HG02852 (cell line): ENCODE data around the gene PLEKHA6.

Source experiments
- ATAC-seq: cut with Tn5 transposase; IDR thresholded peaks from one replicate; pipeline ENCODE4 v1.9.1; 2021; ENCODE audit warnings: mild to moderate bottlenecking, moderate library complexity; ENCODE audit not compliant: unreplicated experiment

PLEKHA6 gene

DNA sequence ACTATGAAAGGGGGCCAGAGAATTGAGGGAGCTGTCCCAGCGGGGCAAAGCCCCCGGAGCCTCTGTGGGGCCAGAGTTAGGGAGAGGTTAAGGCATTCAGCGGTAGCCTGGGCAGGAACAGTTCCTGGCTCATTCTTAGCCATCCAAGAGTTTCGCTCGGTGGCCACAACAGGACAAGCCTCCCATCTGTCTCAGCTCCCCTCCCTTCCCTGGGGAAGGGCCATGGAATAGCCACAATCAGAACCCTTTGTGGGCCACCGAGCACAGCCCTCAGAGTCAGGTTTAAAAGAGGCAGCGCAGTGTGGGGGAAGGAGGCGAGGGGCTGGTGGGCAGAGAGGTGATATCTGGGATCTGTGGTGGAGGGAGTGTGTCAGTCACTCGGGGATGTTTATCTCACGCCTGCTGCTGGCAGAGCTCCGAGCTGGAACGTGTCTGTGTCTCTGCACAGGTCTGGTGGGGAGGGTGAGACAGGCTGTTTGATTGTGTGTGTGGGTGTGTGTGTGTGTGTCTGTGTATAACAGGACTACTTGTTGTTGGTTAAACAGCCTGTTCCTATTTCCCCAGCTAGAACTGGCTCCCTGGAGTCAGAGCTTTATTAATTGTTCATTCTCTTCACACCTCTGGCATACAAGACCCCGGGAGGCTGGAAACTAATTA, 96.3 kb downstream of the PLEKHA6 start:
- no peak for ATAC-seq

DNA sequence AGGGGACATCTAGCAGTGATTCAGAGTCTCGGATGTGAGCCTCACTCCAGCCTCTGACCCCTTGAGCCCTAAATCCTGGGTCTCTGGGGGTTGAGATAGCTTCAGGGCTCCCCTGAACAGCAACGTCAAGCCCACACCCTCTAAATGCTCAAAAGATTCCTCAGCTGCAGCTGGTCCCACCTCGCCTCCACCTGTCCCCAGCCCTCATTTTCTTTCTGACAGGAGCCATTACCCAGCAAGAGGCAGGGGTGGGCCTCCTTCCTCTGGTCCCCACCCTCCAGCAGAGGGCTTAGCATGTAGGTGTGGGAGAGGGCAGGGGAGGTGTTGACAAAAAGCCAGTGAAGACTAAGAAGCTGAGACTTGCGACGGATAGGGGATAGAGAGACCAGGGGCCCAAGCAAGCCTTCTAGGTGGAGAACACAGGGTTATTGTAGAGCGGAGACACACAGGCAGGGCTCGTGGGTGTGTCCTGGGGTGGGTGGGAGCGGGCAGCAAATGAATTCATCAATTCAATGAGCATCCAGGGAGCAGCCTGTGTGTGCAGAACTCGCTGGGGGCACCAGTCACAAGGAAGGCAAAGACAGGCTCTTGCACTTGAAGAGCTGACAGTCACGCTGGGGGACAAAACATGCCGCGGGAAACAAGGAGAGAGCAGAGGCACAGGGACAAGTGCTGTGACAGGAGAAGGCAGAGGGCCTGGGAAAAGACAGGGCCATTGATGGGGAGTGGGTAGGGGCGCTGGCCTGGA, 97.0 kb downstream of the PLEKHA6 start:
- ATAC-seq = no peak

DNA sequence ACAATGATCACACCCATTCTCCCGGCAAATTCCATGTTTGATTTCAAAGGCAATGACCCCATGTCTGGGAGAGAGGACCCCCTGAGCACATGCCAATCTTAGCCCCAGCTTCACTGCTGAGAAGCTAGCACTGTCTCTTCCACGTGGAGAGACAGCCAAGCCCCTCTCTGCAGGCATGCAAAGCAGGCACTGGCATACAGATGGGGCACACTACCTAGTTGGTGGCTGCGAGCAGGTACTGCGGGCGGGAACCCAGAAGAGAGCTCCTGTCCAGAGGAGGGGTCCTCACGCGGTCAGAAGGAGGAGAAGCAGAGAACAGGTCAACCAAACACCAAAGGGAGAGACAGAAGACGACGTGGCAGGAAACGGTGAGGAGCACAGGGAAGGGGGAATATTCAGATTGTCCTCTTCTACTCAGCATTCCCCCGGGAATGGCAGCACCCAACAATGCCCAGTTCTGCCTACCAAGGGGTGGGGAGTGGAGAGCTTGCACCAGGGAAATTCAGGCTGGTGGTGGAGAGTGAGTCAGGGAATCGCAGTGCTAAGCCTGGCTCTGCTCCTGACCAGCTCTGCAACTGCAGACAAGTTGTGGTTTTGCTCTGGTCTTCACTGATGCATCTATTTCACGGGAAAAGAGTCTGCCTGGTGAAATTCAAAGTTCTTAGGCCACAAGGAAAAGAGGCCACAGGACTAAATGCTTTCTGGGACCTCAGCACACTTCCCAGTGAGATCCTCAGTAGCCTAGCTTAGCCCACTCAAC, 97.8 kb downstream of the PLEKHA6 start:
- no peak for ATAC-seq

DNA sequence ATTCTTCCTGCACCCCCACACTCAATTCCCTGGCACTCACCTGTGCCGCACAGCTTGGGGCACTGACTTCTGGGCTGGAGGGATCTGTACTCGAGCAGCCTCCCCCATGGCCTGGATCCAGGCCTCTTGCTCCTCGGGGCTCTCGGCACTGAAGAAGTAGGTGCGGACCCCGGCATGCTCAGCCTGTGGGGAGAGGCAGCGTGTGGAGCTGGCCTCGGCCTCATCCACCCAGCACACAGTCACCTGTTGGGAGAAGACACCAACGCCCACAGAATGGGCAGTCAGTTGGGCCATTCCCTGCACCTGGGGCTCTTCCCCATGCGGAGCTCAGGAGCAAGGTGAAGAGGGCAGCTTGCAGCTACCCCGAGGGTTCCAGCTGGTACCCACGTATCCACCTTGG, 98.5 kb downstream of the PLEKHA6 start:
- ATAC-seq = no peak

DNA sequence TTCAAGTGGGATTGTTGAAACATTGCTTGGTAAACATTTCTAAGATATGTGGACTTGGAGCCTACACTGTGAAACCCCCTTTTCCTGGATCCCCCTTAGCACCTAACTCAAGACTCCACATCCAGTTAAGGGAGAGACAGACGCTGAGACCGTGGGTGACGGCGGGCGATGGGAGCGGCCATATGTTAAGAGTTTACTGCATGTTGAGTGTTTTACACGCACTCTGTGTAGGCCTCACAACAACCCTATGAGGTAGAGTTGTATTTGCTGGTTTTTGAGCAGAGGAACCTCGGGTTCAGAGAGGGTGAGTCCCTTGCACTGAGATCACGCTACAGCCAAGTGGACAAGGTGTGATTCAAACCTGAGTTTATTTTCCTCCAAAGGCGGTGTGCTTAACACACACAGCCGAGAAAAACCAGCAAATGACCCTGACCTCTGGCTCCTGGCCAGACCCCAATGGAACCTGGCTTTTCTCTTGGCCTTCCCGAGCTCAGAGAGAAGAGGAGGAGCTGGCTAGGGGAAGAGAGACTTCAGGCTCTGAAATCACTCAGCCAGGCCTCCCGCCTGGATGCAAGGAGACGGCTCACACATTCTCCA, 99.0 kb downstream of the PLEKHA6 start:
- no peak for ATAC-seq

DNA sequence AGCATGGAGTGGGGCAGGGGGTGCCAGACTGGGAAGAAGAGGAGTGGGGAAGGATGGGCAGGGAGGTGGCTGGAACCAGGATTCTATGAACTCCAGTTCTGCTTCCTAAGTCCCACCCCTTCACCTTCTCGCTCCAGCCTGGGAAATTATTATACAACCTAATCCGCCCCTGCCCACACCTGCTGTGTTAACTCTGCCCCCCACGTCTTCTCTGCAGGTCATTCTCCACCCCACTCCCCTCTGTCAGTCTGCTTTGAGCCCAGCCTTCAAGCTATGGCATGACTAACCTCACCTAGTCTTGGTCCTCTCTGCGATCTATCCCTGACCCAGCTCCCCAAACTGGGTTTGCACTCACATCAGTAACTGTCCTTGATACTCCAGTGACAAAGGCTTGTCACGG, 99.9 kb downstream of the PLEKHA6 start:
- no peak for ATAC-seq

DNA sequence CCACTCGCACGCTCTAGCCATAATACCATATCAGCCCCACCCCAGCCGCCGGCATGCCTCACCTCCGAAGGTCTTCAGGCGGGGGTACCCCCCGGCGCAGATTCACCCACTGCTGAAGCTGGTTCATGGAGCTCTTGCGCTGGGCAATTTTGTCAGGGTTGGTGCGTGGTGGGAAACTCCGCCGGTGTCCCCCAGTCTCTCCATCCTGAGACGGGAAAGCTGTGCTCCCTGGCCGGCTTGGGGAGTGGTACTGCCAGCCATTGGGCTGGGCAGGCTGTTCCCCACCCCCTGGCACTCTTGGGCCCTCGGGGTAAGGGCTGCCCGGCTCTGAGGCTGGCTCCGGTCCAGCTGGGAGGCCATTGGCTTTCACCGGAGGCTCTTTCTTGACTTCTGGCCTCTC, 100.5 kb downstream of the PLEKHA6 start:
- no peak for ATAC-seq

DNA sequence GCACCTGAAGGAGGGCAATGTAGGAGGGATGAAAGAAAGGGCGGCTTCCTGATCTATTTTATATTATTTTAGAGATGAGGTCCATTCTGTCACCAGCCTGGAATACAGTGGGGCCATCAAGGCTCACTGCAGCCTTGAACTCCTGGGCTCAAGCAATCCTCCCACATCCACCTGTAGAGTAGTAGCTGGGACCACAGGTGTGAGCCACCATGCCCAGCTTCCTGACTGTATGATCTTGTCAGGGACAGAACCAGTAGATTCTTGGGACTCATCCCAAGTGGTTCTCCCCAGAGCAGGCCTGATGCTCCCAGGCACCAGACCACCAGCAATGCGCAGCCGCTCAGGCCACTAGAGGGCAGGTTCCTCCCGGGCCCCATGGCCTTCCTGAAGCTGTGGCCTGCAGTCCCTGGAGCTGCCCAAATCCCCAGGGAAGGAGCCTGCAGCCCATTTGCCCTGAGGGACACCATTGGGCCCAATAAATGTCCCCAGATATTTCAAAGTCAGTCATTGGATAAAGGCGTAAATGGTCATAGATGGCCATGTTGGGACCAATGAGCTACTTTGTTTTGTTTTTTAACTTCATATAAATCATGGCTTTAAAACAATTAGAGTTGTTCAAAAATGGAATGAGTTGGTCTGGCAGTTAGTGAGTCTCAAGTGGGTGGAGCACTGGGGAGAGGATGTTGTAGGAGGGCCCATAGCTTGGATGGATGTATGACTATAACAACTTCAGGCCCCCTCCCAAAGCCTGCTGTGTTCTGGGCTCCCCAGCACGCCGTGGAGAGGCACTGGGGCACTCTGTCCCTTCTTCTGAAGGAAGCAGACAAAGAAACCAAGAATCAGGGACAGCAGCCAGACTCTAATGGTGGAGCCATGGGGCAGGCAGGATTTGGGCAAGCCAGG, 101.3 kb downstream of the PLEKHA6 start:
- ATAC-seq = no peak

DNA sequence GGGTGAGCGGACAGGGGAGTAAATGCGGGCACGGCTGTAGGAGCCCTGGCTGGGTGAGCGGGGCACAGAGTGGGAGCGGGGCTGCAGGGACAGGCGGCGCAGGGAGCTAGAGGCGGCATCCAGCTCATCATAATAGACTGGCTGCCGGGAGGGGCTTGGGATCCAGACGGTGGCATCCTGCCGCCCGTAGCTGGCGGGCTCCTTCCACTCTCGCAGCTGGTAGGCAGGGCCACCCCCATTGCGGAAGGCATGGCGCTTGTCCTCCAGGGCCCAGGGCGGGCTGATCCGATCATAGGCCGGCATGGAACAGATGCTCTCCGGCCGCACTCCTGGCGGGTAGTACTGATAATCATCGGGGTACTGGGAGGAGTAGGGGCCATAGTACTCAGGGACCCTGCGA, 102.3 kb downstream of the PLEKHA6 start:
- no peak for ATAC-seq

DNA sequence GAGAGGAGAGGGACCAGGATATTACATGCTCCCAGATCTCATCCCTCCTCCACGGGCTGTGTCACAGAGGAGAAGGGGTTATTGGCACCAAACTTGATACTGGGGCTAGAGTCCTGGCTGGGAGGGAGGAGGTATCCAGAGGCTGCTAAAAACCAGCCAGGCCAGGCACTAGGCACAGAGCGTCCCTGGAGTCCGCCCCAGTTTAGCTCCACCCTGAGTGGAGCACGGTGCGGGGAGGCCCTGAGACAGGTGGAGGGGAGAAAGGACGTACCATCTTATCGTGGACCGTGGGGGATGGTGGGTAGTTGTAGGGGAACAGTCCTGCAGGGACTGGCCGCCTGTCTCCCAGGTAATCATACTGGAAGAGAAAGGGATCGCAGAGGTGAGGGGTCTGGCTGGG, 103.2 kb downstream of the PLEKHA6 start:
- no peak for ATAC-seq

DNA sequence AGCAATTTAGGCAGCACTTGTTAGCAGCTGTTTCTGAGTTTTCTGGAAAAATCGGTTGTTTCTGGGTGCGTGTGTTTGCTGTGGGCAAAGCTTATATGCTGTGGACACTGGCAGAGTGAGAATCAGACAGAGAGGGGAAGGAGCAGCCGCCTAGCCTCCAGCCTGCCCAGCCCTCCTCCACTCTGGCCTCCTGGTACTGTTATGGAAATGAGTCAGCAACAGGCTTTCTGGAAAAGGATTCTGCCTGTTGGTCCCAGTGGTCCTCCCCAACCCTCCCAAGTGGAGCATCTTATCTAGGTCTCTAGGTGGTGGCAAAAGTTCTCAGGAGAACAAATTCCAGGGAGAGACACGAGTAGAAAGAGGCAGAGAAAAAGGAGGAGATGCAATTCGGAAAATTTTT, 103.8 kb downstream of the PLEKHA6 start:
- no peak for ATAC-seq

DNA sequence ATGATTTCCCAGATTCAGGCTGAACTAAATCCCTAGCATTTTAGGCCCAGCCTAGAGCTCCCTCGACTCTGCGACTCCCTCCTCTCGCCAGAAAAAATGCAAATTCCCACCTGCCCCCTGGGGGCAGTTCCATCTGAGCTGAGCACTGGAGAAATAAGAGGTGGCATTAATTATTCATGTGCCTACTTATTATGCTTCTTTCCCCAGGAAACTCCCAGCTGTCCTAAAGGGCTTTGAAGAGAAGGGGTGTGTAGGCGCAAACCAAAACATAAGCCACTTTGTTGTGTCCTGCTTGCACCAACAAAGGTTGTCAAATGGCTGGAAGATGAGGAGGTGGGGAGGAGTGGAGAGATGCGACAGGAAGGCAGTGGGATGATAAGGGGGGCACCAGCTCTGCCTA, 104.5 kb downstream of the PLEKHA6 start:
- ATAC-seq = no peak

DNA sequence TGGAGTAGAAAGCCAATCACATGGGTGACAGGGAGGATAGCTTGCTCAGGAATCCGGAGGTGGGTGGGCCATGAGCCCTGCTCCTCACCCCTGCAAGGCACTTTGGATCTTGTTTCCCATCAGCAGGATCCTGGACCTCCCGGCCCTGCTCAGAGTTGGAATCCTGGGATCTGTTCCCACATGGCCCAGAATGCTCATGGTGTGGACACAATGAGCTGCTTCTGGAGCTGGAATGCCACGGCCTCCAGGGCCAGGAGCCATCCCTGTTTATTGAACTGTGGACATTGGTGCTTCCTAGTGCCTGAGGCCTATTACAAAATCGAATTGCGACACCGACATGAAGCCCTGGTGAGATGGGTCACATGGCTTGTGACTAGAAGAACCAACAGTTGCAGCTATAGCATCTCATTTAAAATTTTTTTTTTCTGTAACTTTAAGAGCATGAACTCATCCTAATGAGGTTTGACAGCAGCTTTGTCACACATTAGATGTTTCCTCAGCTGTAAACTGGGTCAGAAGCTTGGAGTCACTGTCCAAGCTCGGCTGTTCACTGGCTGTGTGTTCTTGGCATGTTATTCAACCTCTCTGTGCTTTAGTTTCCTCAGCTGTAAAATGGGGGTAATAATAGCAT, 105.6 kb downstream of the PLEKHA6 start:
- ATAC-seq = no peak

DNA sequence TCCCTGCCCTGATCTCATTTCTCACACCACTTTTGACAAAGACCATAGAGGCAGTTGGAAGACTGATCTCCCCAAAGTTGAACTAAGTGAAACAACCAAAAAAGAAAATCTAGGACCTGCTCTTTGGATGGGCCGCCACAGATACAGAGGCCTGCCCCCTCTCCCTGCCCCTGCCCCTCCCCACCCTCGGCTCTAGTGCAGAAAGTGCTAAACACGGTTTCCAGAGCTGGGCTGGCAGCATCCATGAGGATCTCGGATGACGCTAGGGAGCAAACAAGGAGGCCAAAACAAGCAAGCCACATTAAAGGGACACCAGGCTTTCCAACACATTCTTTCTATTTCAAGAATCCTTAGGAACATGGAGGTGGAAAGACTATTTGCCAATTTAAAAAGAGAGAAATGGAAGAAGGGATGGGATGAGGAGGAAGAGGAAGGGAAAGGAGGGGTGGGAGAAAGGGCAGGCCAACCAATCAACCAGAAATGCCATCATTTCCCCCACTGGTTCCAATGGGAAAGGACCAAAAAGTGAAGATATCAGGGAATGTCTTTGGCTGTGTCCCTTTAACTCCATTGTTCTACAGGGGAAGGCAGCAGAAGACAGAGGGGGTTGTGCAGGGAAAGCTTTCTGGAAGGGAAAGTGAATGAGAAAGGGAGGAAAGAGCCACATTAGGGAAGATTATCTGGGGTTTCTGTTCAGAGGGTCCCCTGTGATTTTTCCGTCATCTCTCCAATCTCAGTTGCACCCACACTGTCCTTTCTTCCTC, 107.6 kb downstream of the PLEKHA6 start:
- no peak for ATAC-seq

DNA sequence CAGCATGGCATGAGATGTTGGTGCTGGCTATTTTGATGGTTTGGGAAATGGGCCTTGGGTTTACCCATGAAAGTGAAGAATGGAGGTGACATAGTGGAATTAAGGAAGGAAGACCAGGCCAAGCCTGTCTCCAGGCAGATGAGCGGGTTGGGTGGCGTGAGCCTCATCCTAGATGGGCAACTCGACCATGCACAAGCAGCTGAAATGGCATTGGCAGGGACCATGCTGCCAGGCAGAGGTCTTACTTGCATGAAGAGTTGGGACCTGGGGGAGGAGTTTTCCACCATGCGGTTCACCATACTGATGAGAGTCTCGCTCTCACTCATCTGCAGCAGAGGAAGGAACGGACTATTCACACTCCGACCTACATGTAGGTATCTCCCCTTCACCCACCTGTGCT, 108.4 kb downstream of the PLEKHA6 start:
- no peak for ATAC-seq

DNA sequence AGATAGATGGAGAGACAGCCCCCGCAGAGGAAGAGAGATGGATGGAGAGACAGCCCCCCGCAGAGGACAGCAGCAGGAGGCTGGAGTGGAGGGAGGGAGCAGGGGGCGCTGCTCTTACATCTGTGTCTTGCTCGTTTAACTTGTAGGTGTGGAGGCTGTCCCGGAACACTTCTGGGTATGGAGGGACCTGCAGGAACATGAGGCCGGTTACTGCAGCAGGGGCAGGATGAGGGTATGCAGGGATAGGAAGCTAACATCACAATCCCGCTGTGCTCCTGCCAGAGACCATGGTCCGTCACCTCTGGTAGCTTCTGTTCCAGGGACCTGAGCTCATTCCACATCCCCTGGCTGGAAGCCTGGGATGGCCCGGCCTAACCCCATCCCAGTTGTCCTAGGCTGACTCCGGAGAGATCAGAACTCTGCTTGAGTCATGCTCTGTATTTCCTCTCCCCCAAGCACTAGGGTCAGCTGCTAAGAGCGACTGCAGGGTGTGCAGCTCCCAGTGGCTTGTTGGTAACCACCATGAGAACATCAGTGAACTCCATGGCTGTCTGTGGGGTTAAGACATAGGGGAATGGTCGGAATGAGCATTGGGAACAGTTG, 109.2 kb downstream of the PLEKHA6 start:
- no peak for ATAC-seq

DNA sequence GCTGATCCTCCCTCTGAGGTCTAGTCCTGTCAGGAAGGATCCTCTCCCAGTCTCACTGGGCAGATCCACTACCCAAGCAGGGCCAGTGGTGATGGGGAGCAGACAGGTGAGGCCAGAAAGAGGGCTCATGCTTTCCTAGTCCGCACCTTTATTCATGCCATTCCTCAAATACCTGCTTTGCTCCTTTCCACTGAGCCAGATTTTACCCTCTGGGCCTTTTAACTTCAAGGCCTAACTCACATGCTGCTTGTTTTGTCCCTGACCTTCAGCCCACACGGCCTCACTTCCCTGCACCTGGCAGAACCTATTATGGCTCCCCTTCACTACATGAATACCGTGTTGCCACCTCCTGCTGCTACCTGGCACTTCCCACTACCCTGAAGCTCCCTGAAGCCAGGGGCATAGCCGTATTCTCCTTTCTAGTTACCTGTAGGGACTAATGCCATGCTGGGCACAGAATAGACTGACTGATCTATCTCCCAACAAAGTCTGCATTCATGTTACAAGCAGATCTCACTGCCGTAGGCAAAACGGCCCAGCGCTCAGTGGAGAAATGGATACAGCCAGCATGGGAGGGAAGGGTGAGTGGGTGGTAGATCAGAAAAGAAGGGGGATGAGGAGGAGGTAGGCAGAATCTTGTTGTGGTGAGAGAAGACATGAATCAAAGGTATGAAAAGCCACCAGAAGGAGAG, 109.8 kb downstream of the PLEKHA6 start:
- ATAC-seq = no peak

DNA sequence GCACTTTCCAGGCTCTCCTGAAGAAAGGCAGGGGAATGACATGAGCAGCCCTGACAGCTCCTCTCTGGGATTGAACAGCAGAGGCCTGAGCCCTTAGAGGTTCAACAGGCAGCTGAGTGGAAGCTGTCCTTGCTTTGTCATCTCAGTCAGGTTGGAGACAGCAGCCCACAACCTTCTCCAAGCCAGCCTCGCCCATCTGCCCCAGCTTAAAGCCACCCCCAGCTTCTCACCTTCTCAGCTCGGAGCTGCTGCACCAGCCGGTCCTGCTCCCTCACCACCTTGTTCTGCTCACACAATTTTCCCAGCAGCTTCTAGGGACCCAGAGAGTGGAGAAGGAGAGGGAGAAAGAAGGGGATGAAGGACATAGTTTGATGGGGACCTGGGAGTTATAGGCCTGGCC, 110.8 kb downstream of the PLEKHA6 start:
- ATAC-seq = no peak
